ENCODE data around the gene CLCN6. TPM values are rescaled to one million over a fixed set of nuclear protein-coding genes. Genes with fewer than 3 reads are reported as not detected.

Gene CLCN6
- total and polyA plus RNA-seq, 2 of the 8 experiments (the other 6 are each of a cell fraction or from before 2014, with no cell fraction given): 15.7 to 26.0 TPM

- TF ChIP-seq CTCF (IDR thresholded peaks at IDR 0.05; ENCODE audit: control extremely low read depth in 1 of 3, insufficient read depth in 1 of 3, low read depth in 1 of 3, low read length in 3 of 3) (no peak), SP4 (IDR thresholded peaks at IDR 0.05; ENCODE audit: low read length) (peak; percentile 98), POLR2A (IDR thresholded peaks at IDR 0.05; ENCODE audit: control extremely low read depth in 1 of 2, low read depth in 2 of 2, low read length in 2 of 2) (peak; percentile 20 to 67), TAF1 (IDR thresholded peaks at IDR 0.05; ENCODE audit: low read depth, low read length) (peak; percentile 86), EP300 (IDR thresholded peaks at IDR 0.05; ENCODE audit: borderline replicate concordance in 1 of 2, low read depth in 2 of 2, low read length in 2 of 2) (peak in 1 of 2 experiments; percentile 86; a peak in 2 of 3 replicates), SUZ12 (IDR thresholded peaks at IDR 0.05; ENCODE audit: low read length) (no peak), GTF2F1 (IDR thresholded peaks at IDR 0.05; ENCODE audit: borderline replicate concordance, low read depth, low read length) (no peak), BACH1 (IDR thresholded peaks at IDR 0.05; ENCODE audit: low read length) (peak; percentile 84), TBP (IDR thresholded peaks at IDR 0.05; ENCODE audit: low read depth, low read length) (peak; percentile 65; the same call in 1 of the 2 replicates), RAD21 (IDR thresholded peaks at IDR 0.05 in 1 of 2, conservative IDR thresholded peaks at IDR 0.05 in 1 of 2; ENCODE audit: low read depth in 2 of 2, low read length in 2 of 2) (no peak), SP1 (IDR thresholded peaks at IDR 0.05; ENCODE audit: low read depth, low read length) (peak; percentile 78; the same call in 1 of the 2 replicates), HDAC2 (IDR thresholded peaks at IDR 0.05; ENCODE audit: borderline replicate concordance in 1 of 2, low read depth in 2 of 2, low read length in 2 of 2) (peak in 1 of 2 experiments; percentile 78; a peak in 3 of 4 replicates), PHF8 (conservative IDR thresholded peaks at IDR 0.05; ENCODE audit: low read depth, low read length) (peak; percentile 66), RBBP5 (IDR thresholded peaks at IDR 0.05; ENCODE audit: borderline replicate concordance, low read depth, low read length) (no peak), ZNF274 (IDR thresholded peaks at IDR 0.05; ENCODE audit: borderline replicate concordance, extremely low read depth, low read length) (no peak), GABPA (IDR thresholded peaks at IDR 0.05; ENCODE audit: borderline replicate concordance, insufficient read depth, low read length) (peak; percentile 50; the same call in 1 of the 2 replicates), SAP30 (IDR thresholded peaks at IDR 0.05; ENCODE audit: insufficient read depth, insufficient replicate concordance, low read length) (no peak)
- TF ChIP-seq, protein P1, sequence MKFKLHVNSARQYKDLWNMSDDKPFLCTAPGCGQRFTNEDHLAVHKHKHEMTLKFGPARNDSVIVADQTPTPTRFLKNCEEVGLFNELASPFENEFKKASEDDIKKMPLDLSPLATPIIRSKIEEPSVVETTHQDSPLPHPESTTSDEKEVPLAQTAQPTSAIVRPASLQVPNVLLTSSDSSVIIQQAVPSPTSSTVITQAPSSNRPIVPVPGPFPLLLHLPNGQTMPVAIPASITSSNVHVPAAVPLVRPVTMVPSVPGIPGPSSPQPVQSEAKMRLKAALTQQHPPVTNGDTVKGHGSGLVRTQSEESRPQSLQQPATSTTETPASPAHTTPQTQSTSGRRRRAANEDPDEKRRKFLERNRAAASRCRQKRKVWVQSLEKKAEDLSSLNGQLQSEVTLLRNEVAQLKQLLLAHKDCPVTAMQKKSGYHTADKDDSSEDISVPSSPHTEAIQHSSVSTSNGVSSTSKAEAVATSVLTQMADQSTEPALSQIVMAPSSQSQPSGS (IDR thresholded peaks at IDR 0.05; ENCODE audit: low read length): no peak
Measured at GRCh38 chr1:11805422-11806306, at the start of gene CLCN6, which contains the start of gene MTHFR (continued).
